ENCODE data around the gene NCAPD3.
A peak's percentile ranks its signal among the peaks of the same experiment; 100 is the strongest.

The NCAPD3 gene

DNA sequence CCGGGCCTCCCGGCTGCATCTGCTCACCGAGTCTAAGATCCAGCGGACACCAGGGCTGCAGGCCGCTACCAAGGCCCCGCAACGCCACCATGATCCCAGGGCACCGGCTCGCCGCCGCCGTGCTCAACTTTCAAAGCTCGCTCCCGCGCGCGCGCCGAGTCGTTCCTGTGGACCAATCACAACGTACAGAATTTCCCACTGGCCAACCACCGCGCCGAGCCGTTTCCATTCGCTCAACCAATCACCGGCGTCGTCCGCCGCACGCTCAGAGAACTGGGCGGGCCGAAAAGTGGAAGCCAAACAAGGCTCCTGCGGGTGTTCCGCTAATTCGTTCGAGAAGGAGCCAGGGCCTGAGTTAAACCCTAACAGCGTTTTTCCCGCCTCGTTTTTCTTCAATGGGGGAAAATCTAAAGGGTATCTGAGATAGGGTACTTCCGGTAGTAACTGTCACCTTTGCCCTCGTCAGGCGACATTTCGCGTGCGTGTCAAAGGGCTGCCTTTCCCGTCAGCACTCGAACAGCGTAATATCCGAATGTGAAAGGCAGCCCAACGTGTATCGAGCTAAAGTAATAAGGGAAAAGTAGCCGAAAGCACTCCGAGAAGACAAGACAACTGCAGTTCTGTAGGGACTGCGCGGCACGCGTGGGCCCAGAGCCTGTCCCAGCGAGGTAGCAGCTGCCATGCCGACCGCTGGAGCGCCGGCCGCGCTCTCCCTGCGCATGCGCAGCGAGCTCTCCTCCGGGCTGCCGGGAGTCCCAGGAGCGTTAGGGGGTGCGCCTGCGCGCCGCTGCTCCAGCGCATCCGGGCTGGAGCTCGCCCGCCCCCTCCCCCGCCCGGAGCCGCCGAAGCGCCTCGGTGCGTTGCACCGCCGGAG lies at the start of gene NCAPD3, which contains the start of gene VPS26B:
TSS of gene NCAPD3 (minus strand) at position 132 of the 874 bp plus-strand sequence. CDS start at position 91, 41 bp downstream.
TSS of gene VPS26B (plus strand) at position 836 of the 874 bp plus-strand sequence. CDS start 452 bp downstream, outside the sequence.
- no peak for TF ChIP-seq CTCF (IDR thresholded peaks at IDR 0.05; ENCODE audit: insufficient read depth, low read depth, low read length, missing control alignments)
- peak; percentile 97 for DNase-seq (ENCODE audit: low read depth)

GRCh38 chr11:134273317-134273712 lies 49.5 kb upstream of the NCAPD3 start:
- no peak for DNase-seq (ENCODE audit: low read depth)
- no peak overlapping the region for H3K4me3 ChIP-seq (ENCODE audit: low read depth, low read length)
- TF ChIP-seq CTCF (IDR thresholded peaks at IDR 0.05; ENCODE audit: insufficient read depth, low read depth, low read length, missing control alignments): no peak

More for the DNA sequence above, at the start of gene NCAPD3, which contains the start of gene VPS26B:
- peak within 1 kb of the TSS; percentile 94 for H3K4me3 ChIP-seq (ENCODE audit: low read depth, low read length)

GRCh38 chr11:134272381-134273316 lies 48.9 kb upstream of the NCAPD3 start:
- DNase-seq (ENCODE audit: low read depth): no peak
- no peak overlapping the region for H3K4me3 ChIP-seq (ENCODE audit: low read depth, low read length)
- no peak for TF ChIP-seq CTCF (IDR thresholded peaks at IDR 0.05; ENCODE audit: insufficient read depth, low read depth, low read length, missing control alignments)

DNA sequence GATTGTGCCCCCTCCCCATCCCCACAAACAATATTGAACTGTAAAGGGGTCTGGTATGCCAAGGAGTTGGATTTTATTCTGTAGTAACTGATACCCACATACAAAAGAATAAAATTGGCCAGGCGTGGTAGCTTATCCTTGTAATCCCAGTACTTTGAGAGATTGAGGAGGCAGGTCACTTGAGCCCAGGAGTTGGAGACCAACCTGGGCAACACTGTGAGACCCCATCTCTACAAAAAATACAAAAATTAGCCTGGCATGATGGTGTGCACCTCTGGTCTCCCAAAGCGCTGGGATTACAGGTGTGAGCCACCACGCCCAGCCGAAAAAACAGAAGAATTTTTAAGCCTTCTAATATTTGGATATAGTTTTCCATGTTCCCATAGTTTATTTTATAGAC lies 48.2 kb upstream of the NCAPD3 start:
- no peak for DNase-seq (ENCODE audit: low read depth)
- H3K4me3 ChIP-seq (ENCODE audit: low read depth, low read length): no peak overlapping the region
- TF ChIP-seq CTCF (IDR thresholded peaks at IDR 0.05; ENCODE audit: insufficient read depth, low read depth, low read length, missing control alignments): no peak

DNA sequence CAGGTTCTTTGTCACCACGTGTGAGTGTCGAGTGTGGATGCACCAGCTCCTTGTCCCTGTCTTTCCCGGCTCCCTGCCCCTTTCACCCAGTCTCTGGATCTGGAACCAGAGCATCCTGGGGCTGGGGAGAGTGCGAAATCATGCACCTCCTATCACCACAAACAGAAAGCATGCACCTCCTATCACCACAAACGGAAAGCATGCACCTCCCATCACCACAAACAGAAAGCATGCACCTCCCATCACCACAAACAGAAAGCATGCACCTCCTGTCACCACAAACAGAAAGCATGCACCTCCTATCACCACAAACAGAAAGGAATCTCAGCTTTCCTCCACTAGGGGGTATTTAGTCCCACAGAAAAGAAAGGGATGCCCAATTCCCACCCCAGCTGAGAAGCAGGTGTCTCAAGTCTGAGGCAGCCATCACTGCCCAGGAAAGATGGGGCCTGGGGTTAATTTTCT lies 46.5 kb upstream of the NCAPD3 start:
- peak; percentile 64 for DNase-seq (ENCODE audit: low read depth)
- peak; percentile 17 for TF ChIP-seq CTCF (IDR thresholded peaks at IDR 0.05; ENCODE audit: insufficient read depth, low read depth, low read length, missing control alignments)
- no peak overlapping the region for H3K4me3 ChIP-seq (ENCODE audit: low read depth, low read length)

GRCh38 chr11:134267966-134268365 lies 44.2 kb upstream of the NCAPD3 start:
- H3K4me3 ChIP-seq (ENCODE audit: low read depth, low read length): no peak overlapping the region
- no peak for DNase-seq (ENCODE audit: low read depth)
- TF ChIP-seq CTCF (IDR thresholded peaks at IDR 0.05; ENCODE audit: insufficient read depth, low read depth, low read length, missing control alignments): no peak
